ENCODE results near the gene VSTM2B. TPM values are rescaled to one million over a fixed set of nuclear protein-coding genes. Genes with fewer than 3 reads are reported as not detected.
A peak's percentile ranks its signal among the peaks of the same experiment; 100 is the strongest.

Gene VSTM2B
- total RNA-seq, 1 experiment from 2014 or later: 0.31 TPM

DNA sequence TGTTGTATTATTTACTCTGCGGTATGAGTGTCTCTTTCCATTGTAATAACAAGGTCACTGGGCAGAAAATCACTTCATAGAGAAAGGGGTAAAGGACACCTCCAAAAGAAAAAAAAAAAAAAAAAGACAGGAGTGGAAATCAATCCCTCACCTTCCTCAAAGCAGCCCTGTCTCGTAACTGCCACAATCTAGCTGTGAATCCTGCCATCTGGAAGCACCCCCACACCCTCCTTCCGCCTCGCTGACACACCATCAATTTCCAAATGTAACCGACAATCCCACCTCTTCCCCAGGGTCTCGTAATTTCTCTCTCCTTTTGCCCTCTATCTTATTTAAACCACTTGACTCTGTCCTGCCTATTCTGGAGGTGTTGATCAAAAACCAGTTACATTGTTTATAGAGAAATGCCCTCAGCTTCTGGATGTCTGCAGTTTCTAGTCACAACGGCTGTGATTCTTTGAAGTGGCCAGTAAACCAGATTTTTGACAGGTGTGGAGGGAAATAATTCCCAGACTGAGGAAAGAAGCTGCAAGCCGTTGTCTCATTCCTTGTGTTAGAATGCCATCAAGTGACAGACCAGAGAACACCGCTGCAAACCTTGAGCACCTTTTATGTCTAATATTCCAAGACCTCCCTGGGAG lies 71.2 kb downstream of the VSTM2B start:
- H3K9ac ChIP-seq (ENCODE audit: extremely low read depth, insufficient read length, low read length): no peak overlapping the region
- no peak overlapping the region for H3K56ac ChIP-seq (ENCODE audit: insufficient read length, low read depth, low read length)
- no peaks in the 10 kb centered on the region for H3K79me1 ChIP-seq (ENCODE audit: insufficient read depth, low read depth, low read length, poor library complexity, severe bottlenecking)
- H3K4ac ChIP-seq (ENCODE audit: low read depth, low read length): no peak overlapping the region
- no peak overlapping the region for H2AFZ ChIP-seq (ENCODE audit: low read length)
- no peak overlapping the region for H3K18ac ChIP-seq (ENCODE audit: insufficient read length, low read depth, low read length)
- H3K23ac ChIP-seq (ENCODE audit: insufficient read length, low read depth, low read length): no peak overlapping the region
- Mint-ChIP-seq H3K36me3 (ENCODE audit: insufficient read depth in 1 of 3, low read depth in 3 of 3) (no peaks in the 10 kb centered on the region), H3K27ac (no peak overlapping the region), H3K4me1 (peaks cover 24 to 25% of the 10 kb centered on the region in 2 experiments), H3K27me3 (ENCODE audit: low read depth) (peaks cover 73% of the 10 kb centered on the region), H3K4me3 (no peak overlapping the region), H3K9me3 (no peaks in the 10 kb centered on the region)
- no peak overlapping the region for H4K91ac ChIP-seq (ENCODE audit: insufficient read length, low read depth, low read length)
- no CpG with 5 or more reads among the region's 9 CpGs for WGBS (ENCODE audit: extremely low coverage, insufficient read length, low lambda C conversion rate)
- no peak overlapping the region for H2BK15ac ChIP-seq (ENCODE audit: low read depth, low read length)
- no peaks in the 10 kb centered on the region for H4K20me1 ChIP-seq (ENCODE audit: control insufficient read depth, insufficient read depth, insufficient read length)
- H4K8ac ChIP-seq (replicated peaks; ENCODE audit: insufficient read length, low read depth, low read length): no peak overlapping the region
- no peak overlapping the region for H3K4me2 ChIP-seq (ENCODE audit: insufficient read depth, insufficient read length, low read length)
- no peak overlapping the region for H4K5ac ChIP-seq (ENCODE audit: insufficient read length, low read depth, low read length)
- TF ChIP-seq, protein P1, sequence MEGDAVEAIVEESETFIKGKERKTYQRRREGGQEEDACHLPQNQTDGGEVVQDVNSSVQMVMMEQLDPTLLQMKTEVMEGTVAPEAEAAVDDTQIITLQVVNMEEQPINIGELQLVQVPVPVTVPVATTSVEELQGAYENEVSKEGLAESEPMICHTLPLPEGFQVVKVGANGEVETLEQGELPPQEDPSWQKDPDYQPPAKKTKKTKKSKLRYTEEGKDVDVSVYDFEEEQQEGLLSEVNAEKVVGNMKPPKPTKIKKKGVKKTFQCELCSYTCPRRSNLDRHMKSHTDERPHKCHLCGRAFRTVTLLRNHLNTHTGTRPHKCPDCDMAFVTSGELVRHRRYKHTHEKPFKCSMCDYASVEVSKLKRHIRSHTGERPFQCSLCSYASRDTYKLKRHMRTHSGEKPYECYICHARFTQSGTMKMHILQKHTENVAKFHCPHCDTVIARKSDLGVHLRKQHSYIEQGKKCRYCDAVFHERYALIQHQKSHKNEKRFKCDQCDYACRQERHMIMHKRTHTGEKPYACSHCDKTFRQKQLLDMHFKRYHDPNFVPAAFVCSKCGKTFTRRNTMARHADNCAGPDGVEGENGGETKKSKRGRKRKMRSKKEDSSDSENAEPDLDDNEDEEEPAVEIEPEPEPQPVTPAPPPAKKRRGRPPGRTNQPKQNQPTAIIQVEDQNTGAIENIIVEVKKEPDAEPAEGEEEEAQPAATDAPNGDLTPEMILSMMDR (conservative IDR thresholded peaks at IDR 0.05): peak; percentile 73
- DNase-seq: no peak
- H3K14ac ChIP-seq (ENCODE audit: insufficient read depth, low read length): no peak overlapping the region
- H3K23me2 ChIP-seq (ENCODE audit: insufficient read length, low read depth, low read length, poor library complexity, severe bottlenecking): no peaks in the 10 kb centered on the region
- no peaks in the 10 kb centered on the region for H3K9me3 ChIP-seq (ENCODE audit: control insufficient read depth, low read depth, low read length)
- no peak overlapping the region for H2BK5ac ChIP-seq (ENCODE audit: insufficient read length, low read length)
- H2BK12ac ChIP-seq (ENCODE audit: insufficient read length, low read depth, low read length): no peak overlapping the region
- H2BK20ac ChIP-seq (ENCODE audit: low read depth, low read length, poor library complexity, severe bottlenecking): no peak overlapping the region
- H3T11ph ChIP-seq (ENCODE audit: low read length): no peak overlapping the region
- H3K4me1 ChIP-seq (ENCODE audit: insufficient read depth, low read length): peaks cover 3% of the 10 kb centered on the region; the same call in 1 of the 2 replicates
- H2BK120ac ChIP-seq (ENCODE audit: low read depth, low read length, poor library complexity, severe bottlenecking): no peak overlapping the region
- H2AK5ac ChIP-seq (ENCODE audit: insufficient read length, low read length): no peak overlapping the region
- no peaks in the 10 kb centered on the region for H3K79me2 ChIP-seq (ENCODE audit: insufficient read depth, low read length)
- H3K27me3 ChIP-seq (ENCODE audit: insufficient read depth, low read length): no peaks in the 10 kb centered on the region
- H3K27ac ChIP-seq (ENCODE audit: insufficient read length, low read depth, low read length): no peak overlapping the region
